A549 (cell line): ENCODE data around the gene MBD3L4. TPM values are rescaled to one million over a fixed set of nuclear protein-coding genes. Genes with fewer than 3 reads are reported as not detected.

Experiments used
- ATAC-seq, 2 experiments: fragments of 200-7000 bp in 1 of 2; fragments of >200 bp in 1 of 2; cut with Nextera tagmentation in 1 of 2; cut with Tn5 transposase in 1 of 2; 3 replicates each; pipeline versions ENCODE4 v1.8.0 to v1.9.1; 2018 to 2020; ENCODE audit warnings: mild to moderate bottlenecking in 1 of 2, moderate library complexity in 1 of 2
- CTCF ChIA-PET: fragments of 300-600 bp; sonication (Branson Sonifier 250); formaldehyde crosslinking; extraction: SDS; loops from one replicate; lab custom pipeline; 2021; ENCODE audit warnings: antibody characterized with exemption, inconsistent platforms; lab: Yijun Ruan, JAX
- POLR2A ChIA-PET: fragments of 350-600 bp; formaldehyde crosslinking; extraction: SDS; loops from one replicate; lab custom pipeline; 2021; ENCODE audit warnings: antibody characterized with exemption, inconsistent platforms; lab: Yijun Ruan, JAX
- DNase-seq, 2 experiments: peaks; one replicate each; pipeline versions ENCODE4 v3.0.0 to v3.0.0-alpha.2; 2011 to 2016; ENCODE audit warnings: low read depth in 1 of 2, low spot score in 1 of 2
- FAIRE-seq: peaks from 2 replicates; lab custom pipeline; 2011; peaks lifted over from hg19 to GRCh38; lab: Jason Lieb, UNC
- H3K27ac ChIP-seq, 2 experiments: fragments of >200 bp; sonication (Bioruptor Twin); formaldehyde crosslinking; 3 replicates each; pipeline ENCODE4 v1.5.1; 2016 to 2017
- H3K4me1 ChIP-seq: fragments of >200 bp; sonication (Bioruptor Twin); formaldehyde crosslinking; 3 replicates; pipeline ENCODE4 v1.6.1; 2016
- H3K4me2 ChIP-seq: fragments of >200 bp; sonication (Bioruptor Twin); formaldehyde crosslinking; 3 replicates; pipeline ENCODE4 v1.6.1; 2016
- H3K4me3 ChIP-seq: fragments of >200 bp; sonication (Bioruptor Twin); formaldehyde crosslinking; 3 replicates; pipeline ENCODE4 v1.5.1; 2016
- H3K9me3 ChIP-seq: fragments of >200 bp; sonication (Bioruptor Twin); formaldehyde crosslinking; 3 replicates; pipeline ENCODE4 v1.6.1; 2016
- CHD4 ChIP-seq: fragments of 200-600 bp; sonication (generic); IDR thresholded peaks from 2 replicates; pipeline ENCODE4 v1.6.1; 2016; ENCODE audit warnings: antibody characterized with exemption, mild to moderate bottlenecking, borderline replicate concordance
- CTCF ChIP-seq: fragments of >200 bp; sonication (Bioruptor Twin); formaldehyde crosslinking; IDR thresholded peaks from 3 replicates; pipeline ENCODE4 v1.5.1; 2016
- EHMT2 ChIP-seq: fragments of 200-600 bp; sonication (generic); IDR thresholded peaks from 2 replicates; pipeline ENCODE4 v1.6.1; 2016; ENCODE audit warnings: antibody characterized with exemption, low read depth, mild to moderate bottlenecking, moderate library complexity
- ESRRA ChIP-seq: fragments of 150-350 bp; IDR thresholded peaks from 2 replicates; pipeline ENCODE4 v1.6.1; 2014; ENCODE audit warnings: mild to moderate bottlenecking, low read length, borderline replicate concordance
- FOXS1 ChIP-seq: fragments of 250-450 bp; sonication (Bioruptor Pico); IDR thresholded peaks from 2 replicates; pipeline ENCODE4 v1.5.0; 2020; ENCODE audit warnings: mild to moderate bottlenecking, moderate library complexity
- HEYL ChIP-seq: fragments of 250-450 bp; sonication (Bioruptor Pico); IDR thresholded peaks from 2 replicates; pipeline ENCODE4 v1.8.0; 2021; ENCODE audit warnings: mild to moderate bottlenecking, moderate library complexity
- HOXB13 ChIP-seq: fragments of 250-450 bp; sonication (Bioruptor Pico); IDR thresholded peaks from 2 replicates; pipeline ENCODE4 v1.5.0; 2020; ENCODE audit warnings: low read depth, mild to moderate bottlenecking, moderate library complexity
- JUN ChIP-seq, 2 experiments: fragments of >200 bp; sonication (Bioruptor Twin); formaldehyde crosslinking; IDR thresholded peaks; 2 replicates in 1 of 2; 3 replicates in 1 of 2; pipeline ENCODE4 v1.6.1; 2016 to 2017
- KDM1A ChIP-seq: fragments of 200-600 bp; sonication (generic); IDR thresholded peaks from 2 replicates; pipeline ENCODE4 v1.6.1; 2016; ENCODE audit warnings: low read depth, mild to moderate bottlenecking
- PBX3 ChIP-seq: IDR thresholded peaks from 2 replicates; pipeline ENCODE4 v1.6.1; 2012
- POLR2AphosphoS2 ChIP-seq: conservative IDR thresholded peaks from 2 replicates; pipeline ENCODE4 v1.6.1; 2012; ENCODE audit warnings: low read length, improper control_type of control experiment, inconsistent platforms
- RAD21 ChIP-seq, 2 experiments: fragments of >200 bp in 1 of 2; sonication (Bioruptor Twin) in 1 of 2; formaldehyde crosslinking in 1 of 2; IDR thresholded peaks in 1 of 2; conservative IDR thresholded peaks in 1 of 2; 2 replicates in 1 of 2; 3 replicates in 1 of 2; pipeline ENCODE4 v1.6.1; 2012 to 2018; ENCODE audit warnings: inconsistent platforms in 1 of 2
- RARB ChIP-seq: fragments of 250-450 bp; sonication (Bioruptor Pico); IDR thresholded peaks from 2 replicates; pipeline ENCODE4 v1.8.0; 2021; ENCODE audit warnings: mild to moderate bottlenecking, moderate library complexity
- SMC3 ChIP-seq: fragments of >200 bp; sonication (Bioruptor Twin); formaldehyde crosslinking; IDR thresholded peaks from 3 replicates; pipeline ENCODE4 v1.6.1; 2018; ENCODE audit warnings: inconsistent platforms
- TFCP2L1 ChIP-seq: fragments of 250-450 bp; sonication (Bioruptor Pico); IDR thresholded peaks from 2 replicates; pipeline ENCODE4 v1.5.0; 2021; ENCODE audit warnings: mild to moderate bottlenecking
- USF2 ChIP-seq: fragments of 450-650 bp; IDR thresholded peaks from 2 replicates; pipeline ENCODE4 v1.6.1; 2014; ENCODE audit warnings: antibody characterized with exemption
- ZSCAN20 ChIP-seq: fragments of 250-450 bp; sonication (Bioruptor Pico); IDR thresholded peaks from 2 replicates; pipeline ENCODE4 v1.8.0; 2022; ENCODE audit warnings: mild to moderate bottlenecking, moderate library complexity
- WGBS: methylation state at CpG from one replicate; pipeline ENCODE4 v1.1.6; 2017; ENCODE audit errors: missing lambda C conversion rate; 5-methylcytosine and 5-hydroxymethylcytosine counted together
- polyA plus RNA-seq, 4 experiments: library from polyadenylated mRNA; depleted of rRNA in 3 of 4; stranded (reverse); fragments of >200 nt; fragmentation: RNase III in 1 of 4; extraction: RNeasy Plus Mini Kit Qiagen cat#74134 plus additional on column Dnase treatment in 1 of 4; gene quantifications; 2 replicates in 3 of 4; 3 replicates in 1 of 4; pipeline ENCODE4 v1.2.3, GENCODE V29; 2011 to 2017

MBD3L4 gene
- polyA plus RNA-seq, 2 of the 4 experiments (the other 2 are of a cell fraction) = not detected

GRCh38 chr19:7006135-7006704, 33.8 kb downstream of the MBD3L4 start:
- no peaks in the 10 kb centered on the region for H3K9me3 ChIP-seq
- 71% methylated on average over 4 of the region's 11 CpGs for WGBS
- no peak overlapping the region for H3K4me2 ChIP-seq
- FAIRE-seq = no peak
- H3K4me3 ChIP-seq = no peak overlapping the region
- no peak for ATAC-seq
- H3K4me1 ChIP-seq = no peaks in the 10 kb centered on the region
- H3K27ac ChIP-seq = no peak overlapping the region
- no peak for DNase-seq
- CTCF ChIA-PET = interaction anchor here (0.6 kb wide), 1 partner anchor 384 kb away, joined by 3 read pairs; no protein-coding TSS in a partner anchor
- POLR2A ChIA-PET = no interaction called here
- no peak for TF ChIP-seq FOXS1 (CRISPR knock-in tag)
- peak; percentile 45 for TF ChIP-seq USF2
- no peak for TF ChIP-seq ZSCAN20 (CRISPR knock-in tag)
- TF ChIP-seq HOXB13 (CRISPR knock-in tag) = no peak
- no peak for TF ChIP-seq SMC3
- TF ChIP-seq RAD21 (conservative IDR thresholded peaks at IDR 0.05 in 1 of 2, IDR thresholded peaks at IDR 0.05 in 1 of 2) = no peak
- no peak for TF ChIP-seq POLR2AphosphoS2
- TF ChIP-seq, all 56 proteins: peak for 1

- ChIA-PET CTCF (interaction anchor here (0.6 to 2.0 kb wide), 8 partner anchors 10 to 326 kb away, joined by 3 to 4 read pairs (median 3); no protein-coding TSS in a partner anchor), POLR2A (no interaction called here)
- 9% methylated on average over 13 of the region's 18 CpGs for WGBS
- no peak for FAIRE-seq
- Histone ChIP-seq H3K27ac (no peak overlapping the region), H3K9me3 (no peaks in the 10 kb centered on the region), H3K4me2 (no peak overlapping the region), H3K4me1 (no peaks in the 10 kb centered on the region), H3K4me3 (no peak overlapping the region)
- TF ChIP-seq SMC3 (peak; percentile 38; the same call in 2 of the 3 replicates), TFCP2L1 (CRISPR knock-in tag) (no peak), ESRRA (no peak), RAD21 (conservative IDR thresholded peaks at IDR 0.05 in 1 of 2, IDR thresholded peaks at IDR 0.05 in 1 of 2) (peak; percentile 44 to 65), CTCF (peak; percentile 52), PBX3 (no peak)
- peak; percentile 29 to 56 for DNase-seq
- peak; percentile 59 to 74; a peak in 3 of 6 replicates for ATAC-seq
These were observed 35.6 kb downstream of the MBD3L4 start for GRCh38 chr19:7004313-7004931.

- ChIA-PET POLR2A (no interaction called here), CTCF (interaction anchor here (0.6 kb wide), 1 partner anchor 463 kb away, joined by 3 read pairs; no protein-coding TSS in a partner anchor)
- Histone ChIP-seq H3K4me3 (no peak overlapping the region), H3K4me1 (no peaks in the 10 kb centered on the region), H3K4me2 (no peak overlapping the region), H3K9me3 (no peaks in the 10 kb centered on the region), H3K27ac (no peak overlapping the region)
- TF ChIP-seq JUN (IDR thresholded peaks at IDR 0.05) = no peak
- no peak for TF ChIP-seq SMC3
- no peak for TF ChIP-seq CHD4
- TF ChIP-seq EHMT2 = no peak
- no peak for TF ChIP-seq KDM1A
- no peak for TF ChIP-seq RARB (CRISPR knock-in tag)
- TF ChIP-seq HEYL = no peak
- 31% methylated on average over 1 of the region's 1 CpG for WGBS
- no peak for DNase-seq
- no peak for FAIRE-seq
- no peak for ATAC-seq
These were observed 39.2 kb downstream of the MBD3L4 start for GRCh38 chr19:7000816-7001215.
